ENCODE measurements around the gene ARHGEF37.

- TF ChIP-seq RBFOX2 (IDR thresholded peaks at IDR 0.05; ENCODE audit: low read depth, low read length) (no peak), PCBP2 (IDR thresholded peaks at IDR 0.05; ENCODE audit: low read depth, low read length, poor library complexity, severe bottlenecking) (no peak), EP300 (IDR thresholded peaks at IDR 0.05; ENCODE audit: low read length) (no peak), ZNF551 (CRISPR knock-in tag; IDR thresholded peaks at IDR 0.05) (no peak), FOXM1 (IDR thresholded peaks at IDR 0.05; ENCODE audit: low read depth) (no peak), FOXM1 (CRISPR knock-in tag; IDR thresholded peaks at IDR 0.05; ENCODE audit: low read depth) (no peak)
These were observed 75.4 kb downstream of the ARHGEF37 start for GRCh38 chr5:149656576-149657182.

Data from K562 (cell line).